Measurements from ENCODE around the gene SDC1.

GRCh38 chr2:20176760-20177159 lies 48.2 kb downstream of the SDC1 start:
- TF ChIP-seq POLR2A (IDR thresholded peaks at IDR 0.05) (no peak), CTCF (IDR thresholded peaks at IDR 0.05) (no peak)
